ENCODE measurements around the gene SLC34A3.

Gene SLC34A3

GRCh38 chr9:137230705-137231371 lies at the start of gene SLC34A3:
SLC34A3 (plus strand) TSS chr9:137230901; CDS start chr9:137231703, 802 bp downstream.
- DNase-seq (ENCODE audit: low read depth in 2 of 2), result no peak

GRCh38 chr9:137181680-137182079 lies 49.0 kb upstream of the SLC34A3 start:
- DNase-seq (ENCODE audit: low read depth in 2 of 2), result no peak

- DNase-seq (ENCODE audit: low read depth in 2 of 2), result no peak
These were observed 47.9 kb upstream of the SLC34A3 start for GRCh38 chr9:137182836-137183235.

- no peak for DNase-seq (ENCODE audit: low read depth in 2 of 2)
These were observed 46.6 kb upstream of the SLC34A3 start for GRCh38 chr9:137183980-137184595.

- DNase-seq (ENCODE audit: low read depth in 2 of 2), result no peak
These were observed 45.6 kb upstream of the SLC34A3 start for GRCh38 chr9:137184881-137185660.

GRCh38 chr9:137185921-137186320 lies 44.8 kb upstream of the SLC34A3 start:
- DNase-seq (ENCODE audit: low read depth in 2 of 2), result no peak

- DNase-seq (ENCODE audit: low read depth in 2 of 2), result no peak
These were observed 44.3 kb upstream of the SLC34A3 start for GRCh38 chr9:137186385-137186784.

- DNase-seq (ENCODE audit: low read depth in 2 of 2), result no peak
These were observed 43.3 kb upstream of the SLC34A3 start for GRCh38 chr9:137187386-137187785.

- no peak for DNase-seq (ENCODE audit: low read depth in 2 of 2)
These were observed 42.6 kb upstream of the SLC34A3 start for GRCh38 chr9:137188086-137188489.

GRCh38 chr9:137188490-137189296 lies 42.0 kb upstream of the SLC34A3 start, which contains the start of the genes ANAPC2 and SSNA1:
ANAPC2 (minus strand) TSS chr9:137188560; CDS start chr9:137188532, 28 bp downstream.
SSNA1 (plus strand) TSS chr9:137188676; CDS start chr9:137188727, 51 bp downstream.
- DNase-seq (ENCODE audit: low read depth in 2 of 2), result peak; percentile 88 to 91

- DNase-seq (ENCODE audit: low read depth in 2 of 2), result no peak
These were observed 41.1 kb upstream of the SLC34A3 start for GRCh38 chr9:137189297-137190295.

GRCh38 chr9:137190315-137190856 lies 40.3 kb upstream of the SLC34A3 start:
- DNase-seq (ENCODE audit: low read depth in 2 of 2), result no peak

GRCh38 chr9:137191245-137191644 lies 39.5 kb upstream of the SLC34A3 start:
- DNase-seq (ENCODE audit: low read depth in 2 of 2), result no peak

GRCh38 chr9:137191691-137192447 lies 38.8 kb upstream of the SLC34A3 start:
- DNase-seq (ENCODE audit: low read depth in 2 of 2), result no peak

- no peak for DNase-seq (ENCODE audit: low read depth in 2 of 2)
These were observed 38.3 kb upstream of the SLC34A3 start for GRCh38 chr9:137192448-137192780.

GRCh38 chr9:137192859-137193258 lies 37.8 kb upstream of the SLC34A3 start:
- DNase-seq (ENCODE audit: low read depth in 2 of 2), result no peak

- DNase-seq (ENCODE audit: low read depth in 2 of 2), result no peak
These were observed 36.9 kb upstream of the SLC34A3 start for GRCh38 chr9:137193771-137194170.

GRCh38 chr9:137194388-137194787 lies 36.3 kb upstream of the SLC34A3 start:
- DNase-seq (ENCODE audit: low read depth in 2 of 2), result no peak

- no peak for DNase-seq (ENCODE audit: low read depth in 2 of 2)
These were observed 35.8 kb upstream of the SLC34A3 start for GRCh38 chr9:137194909-137195308.
